ENCODE data around the gene PDLIM7. TPM values are rescaled to one million over a fixed set of nuclear protein-coding genes. Genes with fewer than 3 reads are reported as not detected.

The PDLIM7 gene
- total and polyA plus RNA-seq, 2 of the 4 experiments (the other 2 are of a cell fraction), result 70.4 to 534 TPM

- H3K9ac ChIP-seq (ENCODE audit: low read depth, low read length), result no peak overlapping the region
- DNase-seq (no peak), ATAC-seq (ENCODE audit: low read depth) (no peak)
- H3K18ac ChIP-seq (ENCODE audit: low read depth, low read length), result no peak overlapping the region
- intact Hi-C loops (cut with micrococcal nuclease), result no loop called here
- no peak overlapping the region for H2BK120ac ChIP-seq (ENCODE audit: low read depth, low read length)
- H3K14ac ChIP-seq (replicated peaks; ENCODE audit: low read depth, low read length), result no peak overlapping the region
- no TSS peak for BruUV-seq (replicated peaks)
- no peak overlapping the region for H3K4ac ChIP-seq (ENCODE audit: low read depth, low read length)
- no peak overlapping the region for H2AK5ac ChIP-seq (ENCODE audit: low read depth, low read length)
- H3K4me3 ChIP-seq (ENCODE audit: insufficient read depth, low read depth, low read length), result no peak overlapping the region
- no peak overlapping the region for H3K27ac ChIP-seq (ENCODE audit: insufficient read depth, low read length)
- ChIA-PET CTCF (no interaction called here), POLR2A (ENCODE audit: unreplicated experiment) (no interaction called here)
- no peak overlapping the region for H4K5ac ChIP-seq (ENCODE audit: low read depth, low read length)
- dilution Hi-C loops (cut with HindIII; ENCODE audit: low sequenced_read_pairs, unreplicated experiment), result no loop called here
- H3K27me3 ChIP-seq (ENCODE audit: control insufficient read depth, insufficient read depth, low read length), result no peaks in the 10 kb centered on the region
- in situ Hi-C loops (cut with MboI; ENCODE audit: low sequenced_read_pairs), result no loop called here
- WGBS, 2 experiments (ENCODE audit: extremely low coverage in 2 of 2, insufficient read length in 1 of 2), result 98% methylated on average over 5 of the region's 8 CpGs; no CpG with 5 or more reads in 1 of the 2 experiments
- TF ChIP-seq RAD21 (IDR thresholded peaks at IDR 0.05; ENCODE audit: low read length) (no peak), BHLHE40 (IDR thresholded peaks at IDR 0.05; ENCODE audit: low read depth, low read length) (no peak), MAFK (IDR thresholded peaks at IDR 0.05; ENCODE audit: low read depth, low read length) (no peak), FOS (IDR thresholded peaks at IDR 0.05; ENCODE audit: low read depth, low read length) (no peak), SMC3 (IDR thresholded peaks at IDR 0.05; ENCODE audit: low read depth, low read length) (no peak), MXI1 (IDR thresholded peaks at IDR 0.05; ENCODE audit: borderline replicate concordance, low read depth, low read length) (no peak), CEBPB (IDR thresholded peaks at IDR 0.05; ENCODE audit: low read depth, low read length) (no peak), CHD1 (IDR thresholded peaks at IDR 0.05; ENCODE audit: low read depth, low read length) (no peak), ELK1 (IDR thresholded peaks at IDR 0.05; ENCODE audit: borderline replicate concordance, low read depth, low read length) (no peak)
- H2AK9ac ChIP-seq (replicated peaks; ENCODE audit: low read depth, low read length, poor library complexity), result no peak overlapping the region
- H2BK20ac ChIP-seq (ENCODE audit: low read depth, low read length), result no peak overlapping the region
- no peak overlapping the region for H3K23ac ChIP-seq (ENCODE audit: low read depth, low read length)
- no peak overlapping the region for H3K56ac ChIP-seq (ENCODE audit: extremely low read depth, insufficient read depth, low read length)
- no peak overlapping the region for H4K8ac ChIP-seq (ENCODE audit: low read depth in 2 of 2, low read length in 2 of 2)
- no peak overlapping the region for H3K4me2 ChIP-seq (ENCODE audit: low read depth, low read length)
- peaks cover 17% of the 10 kb centered on the region for H4K20me1 ChIP-seq (ENCODE audit: insufficient read depth, low read length)
- no peak overlapping the region for H4K91ac ChIP-seq (ENCODE audit: insufficient read depth, low read depth, low read length)
- H3K9me3 ChIP-seq (ENCODE audit: control insufficient read depth, insufficient read depth, low read length), result no peaks in the 10 kb centered on the region
- no peak overlapping the region for H2AFZ ChIP-seq (replicated peaks; ENCODE audit: low read length, poor library complexity)
- peaks cover 4% of the 10 kb centered on the region; the same call in 1 of the 2 replicates for H3K9me1 ChIP-seq (ENCODE audit: insufficient read depth, low read length)
- H3K79me1 ChIP-seq (ENCODE audit: low read depth in 1 of 2, low read length in 2 of 2), result peaks cover 42 to 73% of the 10 kb centered on the region in 2 experiments
- no peak overlapping the region for H2BK15ac ChIP-seq (ENCODE audit: low read depth, low read length)
- H3K36me3 ChIP-seq (ENCODE audit: control insufficient read depth, insufficient read depth, low read length), result peaks cover 92% of the 10 kb centered on the region
- H2BK5ac ChIP-seq (ENCODE audit: low read depth, low read length, poor library complexity, severe bottlenecking), result no peak overlapping the region
- no peaks in the 10 kb centered on the region for H3K4me1 ChIP-seq (ENCODE audit: control insufficient read depth, insufficient read depth, low read length)
These were observed 30.2 kb upstream of the PDLIM7 start for GRCh38 chr5:177527595-177527994.

Measured in IMR-90 (cell line).